ENCODE data around the gene WASHC3. TPM values are rescaled to one million over a fixed set of nuclear protein-coding genes. Genes with fewer than 3 reads are reported as not detected.

Gene WASHC3
- total and polyA plus RNA-seq, 2 donors (not counting 3 experiments of a cell fraction or from before 2014, with no cell fraction given): 27.8 to 28.8 TPM

- Histone ChIP-seq H4K20me1 (replicated peaks; ENCODE audit: control insufficient read depth, extremely low read depth, insufficient read depth, low read length) (no peaks in the 10 kb centered on the region), H3K79me2 (ENCODE audit: control insufficient read depth, insufficient read depth, low read length) (no peaks in the 10 kb centered on the region), H3K9me3 (replicated peaks; ENCODE audit: control insufficient read depth, insufficient read depth, low read length) (no peaks in the 10 kb centered on the region), H3K4me1 (ENCODE audit: control insufficient read depth, extremely low read depth, insufficient read depth, low read length) (no peaks in the 10 kb centered on the region), H3K9me1 (replicated peaks; ENCODE audit: control insufficient read depth, extremely low read depth, insufficient read depth, low read length) (no peaks in the 10 kb centered on the region), H3K4me3 (replicated peaks in 1 of 3; ENCODE audit: insufficient read depth in 1 of 3, low read depth in 1 of 3, low read length in 3 of 3) (no peak overlapping the region), H3K27me3 (ENCODE audit: control insufficient read depth in 2 of 2, insufficient read depth in 2 of 2, low read length in 2 of 2) (peaks cover 0 to 5% of the 10 kb centered on the region in 2 experiments), H3K4me2 (ENCODE audit: insufficient read depth, low read length) (no peak overlapping the region), H3K27ac (ENCODE audit: insufficient read depth, low read depth, low read length) (no peak overlapping the region), H3K9ac (replicated peaks; ENCODE audit: extremely low read depth, insufficient read depth, low read length) (no peak overlapping the region), H2AFZ (ENCODE audit: low read depth, low read length) (no peak overlapping the region), H3K36me3 (ENCODE audit: control insufficient read depth in 2 of 2, extremely low read depth in 1 of 2, insufficient read depth in 2 of 2, low read length in 2 of 2) (no peaks in the 10 kb centered on the region)
- DNase-seq (ENCODE audit: low read depth, low spot score) (no peak), FAIRE-seq (peak; percentile 4)
- no peak for TF ChIP-seq POLR2A (IDR thresholded peaks at IDR 0.05; ENCODE audit: low read depth, low read length)
- no peak for TF ChIP-seq POLR2AphosphoS5 (IDR thresholded peaks at IDR 0.05; ENCODE audit: insufficient read depth, low read depth, low read length)
- TF ChIP-seq, protein P1, sequence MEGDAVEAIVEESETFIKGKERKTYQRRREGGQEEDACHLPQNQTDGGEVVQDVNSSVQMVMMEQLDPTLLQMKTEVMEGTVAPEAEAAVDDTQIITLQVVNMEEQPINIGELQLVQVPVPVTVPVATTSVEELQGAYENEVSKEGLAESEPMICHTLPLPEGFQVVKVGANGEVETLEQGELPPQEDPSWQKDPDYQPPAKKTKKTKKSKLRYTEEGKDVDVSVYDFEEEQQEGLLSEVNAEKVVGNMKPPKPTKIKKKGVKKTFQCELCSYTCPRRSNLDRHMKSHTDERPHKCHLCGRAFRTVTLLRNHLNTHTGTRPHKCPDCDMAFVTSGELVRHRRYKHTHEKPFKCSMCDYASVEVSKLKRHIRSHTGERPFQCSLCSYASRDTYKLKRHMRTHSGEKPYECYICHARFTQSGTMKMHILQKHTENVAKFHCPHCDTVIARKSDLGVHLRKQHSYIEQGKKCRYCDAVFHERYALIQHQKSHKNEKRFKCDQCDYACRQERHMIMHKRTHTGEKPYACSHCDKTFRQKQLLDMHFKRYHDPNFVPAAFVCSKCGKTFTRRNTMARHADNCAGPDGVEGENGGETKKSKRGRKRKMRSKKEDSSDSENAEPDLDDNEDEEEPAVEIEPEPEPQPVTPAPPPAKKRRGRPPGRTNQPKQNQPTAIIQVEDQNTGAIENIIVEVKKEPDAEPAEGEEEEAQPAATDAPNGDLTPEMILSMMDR (IDR thresholded peaks at IDR 0.05; ENCODE audit: extremely low read depth in 1 of 2, insufficient read depth in 1 of 2, low read depth in 1 of 2, low read length in 2 of 2): no peak
- TF ChIP-seq, protein P2, sequence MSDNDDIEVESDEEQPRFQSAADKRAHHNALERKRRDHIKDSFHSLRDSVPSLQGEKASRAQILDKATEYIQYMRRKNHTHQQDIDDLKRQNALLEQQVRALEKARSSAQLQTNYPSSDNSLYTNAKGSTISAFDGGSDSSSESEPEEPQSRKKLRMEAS (IDR thresholded peaks at IDR 0.05; ENCODE audit: insufficient read depth, insufficient read length): no peak
- no peak for TF ChIP-seq EZH2 (IDR thresholded peaks at IDR 0.05; ENCODE audit: borderline replicate concordance, low read depth, low read length, severe bottlenecking)
- TF ChIP-seq JUN (IDR thresholded peaks at IDR 0.05; ENCODE audit: borderline replicate concordance, insufficient read depth, insufficient read length, low read depth): no peak
- no peak for TF ChIP-seq MYC (IDR thresholded peaks at IDR 0.05; ENCODE audit: low read depth, low read length)
- TF ChIP-seq FOS (IDR thresholded peaks at IDR 0.05; ENCODE audit: borderline replicate concordance, insufficient read depth, low read length): no peak
- TF ChIP-seq GATA2 (IDR thresholded peaks at IDR 0.05; ENCODE audit: insufficient read depth, insufficient read length, low read depth, low read length): no peak
- CTCF ChIA-PET: interaction anchor here (0.7 kb wide), 1 partner anchor 20 kb away, joined by 3 read pairs; no protein-coding TSS in a partner anchor
- intact Hi-C loops (cut with micrococcal nuclease) (no loop called here), dilution Hi-C loops (cut with MboI; ENCODE audit: extremely low pct_ligation_motif_present, low sequenced_read_pairs) (no loop called here)
- BruUV-seq (replicated peaks): no TSS peak
- POLR2A ChIA-PET: no interaction called here
Measured at GRCh38 chr12:101992091-101992490, 69.7 kb downstream of the WASHC3 start.

Measured in endothelial cell of umbilical vein (primary cell).